Spleen (tissue), 7 donors: ENCODE results near the gene OR10R2.

ENCODE experiments used
- POLR2A ChIP-seq, 3 donors: fragments of 450-650 bp; IDR thresholded peaks; one replicate each; pipeline ENCODE4 v1.5.1; 2017; ENCODE audit warnings: antibody characterized with exemption in 3 of 3, mild to moderate bottlenecking in 1 of 3
- POLR2AphosphoS5 ChIP-seq, 3 donors: sonication (generic); formaldehyde crosslinking; IDR thresholded peaks; one replicate each; pipeline ENCODE4 v1.5.1; 2017; ENCODE audit warnings: antibody characterized with exemption in 3 of 3
- TF ChIP-seq, protein P1 (sequence below), 11 experiments: fragments of 200-600 bp in 7 of 11; fragments of 450-650 bp in 4 of 11; sonication (generic) in 4 of 11; IDR thresholded peaks in 8 of 11; conservative IDR thresholded peaks in 3 of 11; 1 replicate in 7 of 11; 2 replicates in 4 of 11; pipeline versions ENCODE4 v1.4.0 to v1.8.0; 2016 to 2021; ENCODE audit warnings: antibody characterized with exemption in 11 of 11, inconsistent platforms in 4 of 11, mild to moderate bottlenecking in 1 of 11
- donor health status: DM: no; HTN: no; CAD: no; lungs with moderate emphysema.
- donor health status: DM: no; HTN: no; CAD: no.
- donor health status: DM: no; HTN: no; CAD: no.

DNA sequence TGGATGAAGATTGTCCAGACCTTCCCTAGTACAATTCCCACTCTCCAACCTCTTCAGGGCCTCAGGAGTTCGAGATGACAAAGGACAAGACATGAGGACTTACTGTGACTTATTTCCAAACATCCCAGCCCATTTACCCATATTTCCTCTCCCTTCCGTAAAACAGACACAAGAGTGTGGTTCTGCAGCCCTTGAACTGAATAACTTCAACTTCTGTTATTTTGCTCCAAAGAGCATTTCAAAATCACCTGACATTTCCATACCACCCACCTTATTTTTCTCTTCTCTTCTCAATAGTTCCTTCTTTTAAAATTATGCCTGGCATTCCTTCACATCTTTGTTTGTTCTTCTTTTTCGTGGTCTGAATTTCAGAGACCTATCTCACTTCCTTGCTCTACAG, 37.3 kb upstream of the OR10R2 start:
- TF ChIP-seq POLR2A (IDR thresholded peaks at IDR 0.05) (no peak), POLR2AphosphoS5 (IDR thresholded peaks at IDR 0.05) (no peak)
- TF ChIP-seq, protein P1, sequence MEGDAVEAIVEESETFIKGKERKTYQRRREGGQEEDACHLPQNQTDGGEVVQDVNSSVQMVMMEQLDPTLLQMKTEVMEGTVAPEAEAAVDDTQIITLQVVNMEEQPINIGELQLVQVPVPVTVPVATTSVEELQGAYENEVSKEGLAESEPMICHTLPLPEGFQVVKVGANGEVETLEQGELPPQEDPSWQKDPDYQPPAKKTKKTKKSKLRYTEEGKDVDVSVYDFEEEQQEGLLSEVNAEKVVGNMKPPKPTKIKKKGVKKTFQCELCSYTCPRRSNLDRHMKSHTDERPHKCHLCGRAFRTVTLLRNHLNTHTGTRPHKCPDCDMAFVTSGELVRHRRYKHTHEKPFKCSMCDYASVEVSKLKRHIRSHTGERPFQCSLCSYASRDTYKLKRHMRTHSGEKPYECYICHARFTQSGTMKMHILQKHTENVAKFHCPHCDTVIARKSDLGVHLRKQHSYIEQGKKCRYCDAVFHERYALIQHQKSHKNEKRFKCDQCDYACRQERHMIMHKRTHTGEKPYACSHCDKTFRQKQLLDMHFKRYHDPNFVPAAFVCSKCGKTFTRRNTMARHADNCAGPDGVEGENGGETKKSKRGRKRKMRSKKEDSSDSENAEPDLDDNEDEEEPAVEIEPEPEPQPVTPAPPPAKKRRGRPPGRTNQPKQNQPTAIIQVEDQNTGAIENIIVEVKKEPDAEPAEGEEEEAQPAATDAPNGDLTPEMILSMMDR (IDR thresholded peaks at IDR 0.05 in 8 of 11, conservative IDR thresholded peaks at IDR 0.05 in 3 of 11): no peak
